Measurements from ENCODE around the gene BACE1-AS. TPM values are rescaled to one million over a fixed set of nuclear protein-coding genes. Genes with fewer than 3 reads are reported as not detected.

The BACE1-AS gene
- total RNA-seq, 8 experiments from 2014 or later, result 5.0 to 21.6 (median 13.1) TPM

- no peak for ATAC-seq (replicated peaks in 6 of 8)
- no peak overlapping the region for H3K4me3 ChIP-seq
- in situ Hi-C loops (cut with MboI; ENCODE audit: low pct_unique_long_range_greater_than_20kb in 2 of 9, low sequenced_read_pairs in 9 of 9, unreplicated experiment in 9 of 9), result no loop called here
These were observed 45.9 kb downstream of the BACE1-AS start for GRCh38 chr11:117337076-117337475.

More at GRCh38 chr11:117337076-117337475, 45.9 kb downstream of the BACE1-AS start:
- 89 to 100% (median 100%) methylated on average over 1 to 4 of the region's 4 CpGs; no CpG with 5 or more reads in 5 of the 10 experiments for WGBS, 10 experiments
- H3K27ac ChIP-seq, result no peak overlapping the region
- peaks cover 4 to 10% of the 10 kb centered on the region in 2 donors for H3K4me1 ChIP-seq (replicated peaks in 1 of 2)

Other genes with a start within 250 kb of the BACE1-AS start
- gene SIK3, start 192.9 kb upstream of the BACE1-AS start, total RNA-seq, result 10 to 100 TPM; 12.7 to 34.3 (median 16.5) TPM
- gene PAFAH1B2, start 147.1 kb upstream of the BACE1-AS start, total RNA-seq, result 100 to 1,000 TPM in 1 of 8 experiments, 10 to 100 TPM in 7; 56.8 to 115 (median 75.8) TPM
- 10 to 100 TPM; 10.5 to 32.3 (median 17.9) TPM for gene SIDT2, start 112.6 kb upstream of the BACE1-AS start, total RNA-seq
- gene TAGLN, start 92.0 kb upstream of the BACE1-AS start, total RNA-seq, result 100 to 1,000 TPM in 1 of 8 experiments, 1 to 10 TPM in 7; 1.5 to 622 (median 4.9) TPM
- gene PCSK7, start 59.3 kb upstream of the BACE1-AS start, total RNA-seq, result 10 to 100 TPM; 14.2 to 54.1 (median 21.1) TPM
- gene RNF214, start 58.7 kb upstream of the BACE1-AS start, total RNA-seq, result 10 to 100 TPM; 10.2 to 33.0 (median 21.2) TPM
- gene BACE1, start 24.9 kb downstream of the BACE1-AS start, total RNA-seq, result 10 to 100 TPM; 13.0 to 56.3 (median 27.2) TPM
- gene CEP164, start 36.5 kb downstream of the BACE1-AS start, total RNA-seq, result 100 to 1,000 TPM in 1 of 8 experiments, 10 to 100 TPM in 7; 13.3 to 118 (median 25.7) TPM

All from motor neuron (in vitro differentiated cells).